Measurements from ENCODE around the gene PKP4. TPM values are rescaled to one million over a fixed set of nuclear protein-coding genes. Genes with fewer than 3 reads are reported as not detected.

The PKP4 gene
- total RNA-seq, 1 experiment from 2014 or later = 52.0 TPM

DNA sequence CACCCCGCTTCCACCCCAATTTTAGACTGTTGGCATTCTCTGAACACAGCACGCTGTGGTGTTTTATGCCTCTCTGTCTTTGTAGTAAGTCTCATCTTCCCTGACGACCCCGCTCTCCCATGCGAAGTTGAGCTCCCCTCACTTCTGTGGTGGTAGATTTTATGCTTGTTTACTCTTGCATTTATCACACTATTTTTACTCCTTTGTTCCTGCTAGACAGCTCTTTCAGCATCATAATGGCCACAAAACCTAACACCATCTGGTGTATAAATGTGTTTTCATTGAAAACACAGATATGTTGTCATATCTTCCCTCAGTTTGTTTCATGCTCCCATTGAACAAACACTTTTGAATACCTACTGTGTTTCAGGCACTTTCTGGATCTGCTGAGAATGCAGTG is 57.1 kb downstream of the PKP4 start:
- H3K9ac ChIP-seq (ENCODE audit: extremely low read depth, insufficient read length, low read length) = no peak overlapping the region
- H3K79me1 ChIP-seq (ENCODE audit: insufficient read depth, low read depth, low read length, poor library complexity, severe bottlenecking) = peaks cover 7% of the 10 kb centered on the region
- no peak overlapping the region for H2BK12ac ChIP-seq (ENCODE audit: insufficient read length, low read depth, low read length)
- peaks cover 0 to 5% (median 0%) of the 10 kb centered on the region in 3 experiments; a peak in 1 of 7 replicates for H3K36me3 Mint-ChIP-seq (ENCODE audit: insufficient read depth in 1 of 3, low read depth in 3 of 3)
- no peak for DNase-seq
- no peak overlapping the region for H2BK120ac ChIP-seq (ENCODE audit: low read depth, low read length, poor library complexity, severe bottlenecking)
- no peak overlapping the region for H4K91ac ChIP-seq (ENCODE audit: insufficient read length, low read depth, low read length)
- H4K20me1 ChIP-seq (ENCODE audit: control insufficient read depth, insufficient read depth, insufficient read length) = no peaks in the 10 kb centered on the region
- no peak overlapping the region for H2BK15ac ChIP-seq (ENCODE audit: low read depth, low read length)
- no peak overlapping the region for H3T11ph ChIP-seq (ENCODE audit: low read length)
- H3K79me2 ChIP-seq (ENCODE audit: insufficient read depth, low read length) = peaks cover 8% of the 10 kb centered on the region; the same call in 1 of the 2 replicates
- no peak overlapping the region for H3K23ac ChIP-seq (ENCODE audit: insufficient read length, low read depth, low read length)
- peak overlapping the region in 2 of 3 experiments; percentile 53 to 68; a peak in 3 of 7 replicates for H3K27ac Mint-ChIP-seq
- no peak overlapping the region for H3K27ac ChIP-seq (ENCODE audit: insufficient read length, low read depth, low read length)
- H3K4me1 Mint-ChIP-seq = peaks cover 26 to 31% of the 10 kb centered on the region in 2 experiments
- H4K8ac ChIP-seq (replicated peaks; ENCODE audit: insufficient read length, low read depth, low read length) = no peak overlapping the region
- H3K9me3 Mint-ChIP-seq = no peaks in the 10 kb centered on the region
- no peak overlapping the region for H3K56ac ChIP-seq (ENCODE audit: insufficient read length, low read depth, low read length)
- H3K4me1 ChIP-seq (ENCODE audit: insufficient read depth, low read length) = peaks cover 4% of the 10 kb centered on the region; the same call in 1 of the 2 replicates
- no peak overlapping the region for H3K18ac ChIP-seq (ENCODE audit: insufficient read length, low read depth, low read length)
- no peak overlapping the region for H3K14ac ChIP-seq (ENCODE audit: insufficient read depth, low read length)
- no peak overlapping the region for H2AK5ac ChIP-seq (ENCODE audit: insufficient read length, low read length)
- no peak overlapping the region for H2AFZ ChIP-seq (ENCODE audit: low read length)
- no peak overlapping the region for H3K4me2 ChIP-seq (ENCODE audit: insufficient read depth, insufficient read length, low read length)
- no peaks in the 10 kb centered on the region for H3K23me2 ChIP-seq (ENCODE audit: insufficient read length, low read depth, low read length, poor library complexity, severe bottlenecking)
- WGBS (ENCODE audit: extremely low coverage, insufficient read length, low lambda C conversion rate) = no CpG with 5 or more reads among the region's 5 CpGs
- no peak overlapping the region for H4K5ac ChIP-seq (ENCODE audit: insufficient read length, low read depth, low read length)
- no peak overlapping the region for H2BK20ac ChIP-seq (ENCODE audit: low read depth, low read length, poor library complexity, severe bottlenecking)
- no peak overlapping the region for H2BK5ac ChIP-seq (ENCODE audit: insufficient read length, low read length)
- H3K4me3 Mint-ChIP-seq = no peak overlapping the region
- no peaks in the 10 kb centered on the region for H3K27me3 Mint-ChIP-seq (ENCODE audit: low read depth)
- H3K9me3 ChIP-seq (ENCODE audit: control insufficient read depth, low read depth, low read length) = no peaks in the 10 kb centered on the region
- no peaks in the 10 kb centered on the region for H3K27me3 ChIP-seq (ENCODE audit: insufficient read depth, low read length)
- H3K4ac ChIP-seq (ENCODE audit: low read depth, low read length) = no peak overlapping the region
- TF ChIP-seq, protein P1, sequence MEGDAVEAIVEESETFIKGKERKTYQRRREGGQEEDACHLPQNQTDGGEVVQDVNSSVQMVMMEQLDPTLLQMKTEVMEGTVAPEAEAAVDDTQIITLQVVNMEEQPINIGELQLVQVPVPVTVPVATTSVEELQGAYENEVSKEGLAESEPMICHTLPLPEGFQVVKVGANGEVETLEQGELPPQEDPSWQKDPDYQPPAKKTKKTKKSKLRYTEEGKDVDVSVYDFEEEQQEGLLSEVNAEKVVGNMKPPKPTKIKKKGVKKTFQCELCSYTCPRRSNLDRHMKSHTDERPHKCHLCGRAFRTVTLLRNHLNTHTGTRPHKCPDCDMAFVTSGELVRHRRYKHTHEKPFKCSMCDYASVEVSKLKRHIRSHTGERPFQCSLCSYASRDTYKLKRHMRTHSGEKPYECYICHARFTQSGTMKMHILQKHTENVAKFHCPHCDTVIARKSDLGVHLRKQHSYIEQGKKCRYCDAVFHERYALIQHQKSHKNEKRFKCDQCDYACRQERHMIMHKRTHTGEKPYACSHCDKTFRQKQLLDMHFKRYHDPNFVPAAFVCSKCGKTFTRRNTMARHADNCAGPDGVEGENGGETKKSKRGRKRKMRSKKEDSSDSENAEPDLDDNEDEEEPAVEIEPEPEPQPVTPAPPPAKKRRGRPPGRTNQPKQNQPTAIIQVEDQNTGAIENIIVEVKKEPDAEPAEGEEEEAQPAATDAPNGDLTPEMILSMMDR (conservative IDR thresholded peaks at IDR 0.05) = no peak
